Memory B cell (primary cell): ENCODE data around the gene TSPEAR.

Source experiments
- ATAC-seq: fragments of 150-1000 bp; cut with Tn5 transposase; 2 replicates; pipeline ENCODE4 v1.10.0; 2021; ENCODE audit warnings: low read depth, mild to moderate bottlenecking, moderate library complexity
- DNase-seq, 2 donors: peaks; one replicate each; pipeline ENCODE4 v3.0.0; 2022; ENCODE audit warnings: low spot score in 2 of 2
- H3K27ac Mint-ChIP-seq: one replicate; pipeline ENCODE4 v1.8.0; 2022; ENCODE audit warnings: mild to moderate bottlenecking, moderate library complexity, mixed read lengths
- H3K27me3 Mint-ChIP-seq: one replicate; pipeline ENCODE4 v1.8.0; 2022; ENCODE audit warnings: mixed read lengths
- H3K36me3 Mint-ChIP-seq: one replicate; pipeline ENCODE4 v1.8.0; 2022; ENCODE audit warnings: mild to moderate bottlenecking, mixed read lengths
- H3K4me1 Mint-ChIP-seq: one replicate; pipeline ENCODE4 v1.8.0; 2022; ENCODE audit warnings: mixed read lengths
- H3K4me3 Mint-ChIP-seq: one replicate; pipeline ENCODE4 v1.8.0; 2022; ENCODE audit warnings: mild to moderate bottlenecking, moderate library complexity, mixed read lengths
- H3K9me3 Mint-ChIP-seq: one replicate; pipeline ENCODE4 v1.8.0; 2022; ENCODE audit warnings: mixed read lengths

The TSPEAR gene

DNA sequence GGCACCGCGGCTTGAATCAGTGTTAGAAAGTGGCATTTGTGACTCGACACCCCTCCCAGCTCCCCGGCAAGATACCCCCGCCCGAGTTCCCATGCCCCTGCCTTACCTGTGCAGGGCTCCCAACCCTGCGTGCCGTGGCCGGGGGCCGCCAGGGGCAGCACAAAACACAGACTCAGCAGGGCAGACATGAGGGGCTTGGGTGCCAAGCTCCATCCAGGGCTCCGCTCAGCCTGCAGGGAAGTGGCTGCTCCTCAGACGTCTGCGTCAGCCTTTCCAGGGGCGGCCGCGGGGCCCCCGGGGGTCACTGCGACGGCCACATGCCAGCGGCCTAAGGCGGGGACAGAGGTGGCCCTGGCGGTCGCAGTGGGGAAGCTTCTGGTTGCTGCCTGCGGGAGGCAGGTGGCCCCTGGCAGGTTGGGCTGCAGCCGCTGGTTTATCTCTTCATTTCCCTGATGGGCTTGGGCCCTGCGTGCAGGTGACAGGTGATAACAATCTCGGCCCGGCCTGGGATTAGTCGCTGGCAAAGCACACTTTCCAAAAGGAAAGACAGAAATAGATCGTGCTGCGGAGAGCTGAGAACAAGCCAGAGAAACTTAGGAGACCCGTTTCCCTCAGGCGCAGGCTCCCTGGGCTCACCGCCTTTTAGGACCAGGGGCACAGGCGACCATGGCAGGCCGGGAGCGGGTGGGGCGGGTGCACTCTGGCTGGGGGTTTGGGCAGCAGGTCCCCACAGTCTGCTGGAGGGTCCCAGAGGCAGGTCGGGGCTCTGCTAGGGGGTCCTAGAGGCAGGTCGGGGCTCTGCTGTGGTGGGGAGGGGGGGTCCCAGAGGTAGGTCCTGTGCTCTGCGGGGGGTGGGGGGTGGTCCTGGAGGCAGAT, at the start of gene TSPEAR:
Gene TSPEAR, minus strand, starts transcription at position 246 of the 876 bp plus-strand sequence. Its CDS starts 58 bp downstream, at position 188.
- H3K36me3 Mint-ChIP-seq: peaks cover 1% of the 10 kb centered on the region
- peaks cover 1% of the 10 kb centered on the region for H3K9me3 Mint-ChIP-seq
- no peak for DNase-seq
- no peak for ATAC-seq
- H3K27ac Mint-ChIP-seq: no peak within 1 kb of the TSS
- H3K4me3 Mint-ChIP-seq: no peak within 1 kb of the TSS
- H3K4me1 Mint-ChIP-seq: no peaks in the 10 kb centered on the region
- peaks cover 27% of the 10 kb centered on the region for H3K27me3 Mint-ChIP-seq

- ATAC-seq: no peak
- no peaks in the 10 kb centered on the region for H3K27me3 Mint-ChIP-seq
- no peak for DNase-seq
- H3K36me3 Mint-ChIP-seq: no peaks in the 10 kb centered on the region
- H3K4me1 Mint-ChIP-seq: peaks cover 5% of the 10 kb centered on the region
- H3K4me3 Mint-ChIP-seq: no peak overlapping the region
- H3K27ac Mint-ChIP-seq: no peak overlapping the region
- H3K9me3 Mint-ChIP-seq: no peaks in the 10 kb centered on the region
These were observed 49.0 kb upstream of the TSPEAR start for GRCh38 chr21:44760376-44760775.

- no peak for DNase-seq
- Mint-ChIP-seq H3K36me3 (no peaks in the 10 kb centered on the region), H3K4me3 (no peak overlapping the region), H3K27ac (no peak overlapping the region), H3K4me1 (peaks cover 10% of the 10 kb centered on the region), H3K27me3 (no peaks in the 10 kb centered on the region), H3K9me3 (no peaks in the 10 kb centered on the region)
- ATAC-seq: no peak
These were observed 48.4 kb upstream of the TSPEAR start for GRCh38 chr21:44759628-44760285.

DNA sequence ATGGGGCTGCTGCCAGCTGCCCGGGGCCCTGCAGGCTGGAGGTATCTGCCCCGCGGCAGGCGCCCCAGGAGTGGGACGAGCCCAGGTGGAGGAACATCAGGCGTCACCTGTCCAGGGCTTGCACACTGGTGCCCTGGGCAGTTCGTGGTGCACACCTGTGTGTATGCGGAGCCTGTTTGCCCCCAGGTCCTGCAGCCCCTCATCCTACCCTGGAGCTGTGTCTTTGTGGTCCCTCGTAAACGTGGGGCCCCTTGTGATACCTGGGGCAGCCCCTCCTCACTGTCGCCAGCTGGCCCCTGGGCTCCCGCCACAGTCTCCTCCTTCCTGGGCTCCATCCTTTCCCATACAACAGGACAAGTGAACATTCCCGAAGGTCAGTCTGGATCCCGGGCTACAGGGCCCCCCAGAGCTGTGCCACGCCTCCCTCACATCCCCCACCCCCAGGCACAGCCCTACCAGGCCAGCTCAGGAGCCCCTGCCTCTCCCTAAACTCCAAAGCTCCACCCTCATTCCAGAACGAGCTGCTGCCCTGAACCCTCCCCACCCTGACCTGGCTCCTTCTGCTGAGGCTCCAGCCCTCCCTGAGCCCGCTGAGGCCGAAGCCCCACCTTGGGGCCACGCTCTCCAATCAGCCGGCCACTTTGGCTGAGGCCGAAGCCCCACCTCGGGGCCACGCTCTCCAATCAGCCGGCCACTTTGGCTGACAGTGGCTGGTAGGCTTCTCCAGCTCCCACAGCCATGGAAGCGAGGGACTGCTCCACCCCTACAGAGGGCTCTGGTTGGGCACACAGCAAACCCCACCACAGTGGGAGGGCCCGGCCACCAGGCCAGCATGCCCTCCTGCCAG, 47.6 kb upstream of the TSPEAR start:
- no peak for DNase-seq
- H3K4me1 Mint-ChIP-seq: peaks cover 10% of the 10 kb centered on the region
- no peaks in the 10 kb centered on the region for H3K27me3 Mint-ChIP-seq
- no peaks in the 10 kb centered on the region for H3K36me3 Mint-ChIP-seq
- no peak for ATAC-seq
- H3K27ac Mint-ChIP-seq: no peak overlapping the region
- H3K4me3 Mint-ChIP-seq: no peak overlapping the region
- no peaks in the 10 kb centered on the region for H3K9me3 Mint-ChIP-seq

DNA sequence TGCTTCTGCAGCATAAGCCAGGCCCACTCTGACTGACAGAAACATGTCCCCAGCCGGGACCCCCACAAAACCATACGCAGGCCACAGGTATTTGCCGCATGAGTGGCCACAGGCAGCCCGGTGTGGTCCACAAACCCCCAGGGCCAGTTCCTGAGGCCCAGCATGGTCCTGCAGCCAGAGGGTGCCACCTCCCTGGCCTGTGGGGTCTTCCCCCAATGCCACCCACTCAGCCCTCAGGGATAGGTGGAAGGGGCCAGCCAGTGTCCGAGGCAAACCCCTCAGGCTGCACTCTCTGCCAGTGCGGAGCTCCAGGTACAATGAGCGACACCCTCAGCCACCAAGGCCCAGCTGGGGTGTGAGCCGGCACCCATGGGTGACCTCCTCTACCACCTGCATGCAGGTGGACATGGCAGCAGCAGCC, 46.8 kb upstream of the TSPEAR start:
- Mint-ChIP-seq H3K27ac (no peak overlapping the region), H3K4me1 (peaks cover 10% of the 10 kb centered on the region), H3K36me3 (no peaks in the 10 kb centered on the region), H3K27me3 (no peaks in the 10 kb centered on the region), H3K4me3 (no peak overlapping the region), H3K9me3 (no peaks in the 10 kb centered on the region)
- no peak for DNase-seq
- ATAC-seq: no peak

DNA sequence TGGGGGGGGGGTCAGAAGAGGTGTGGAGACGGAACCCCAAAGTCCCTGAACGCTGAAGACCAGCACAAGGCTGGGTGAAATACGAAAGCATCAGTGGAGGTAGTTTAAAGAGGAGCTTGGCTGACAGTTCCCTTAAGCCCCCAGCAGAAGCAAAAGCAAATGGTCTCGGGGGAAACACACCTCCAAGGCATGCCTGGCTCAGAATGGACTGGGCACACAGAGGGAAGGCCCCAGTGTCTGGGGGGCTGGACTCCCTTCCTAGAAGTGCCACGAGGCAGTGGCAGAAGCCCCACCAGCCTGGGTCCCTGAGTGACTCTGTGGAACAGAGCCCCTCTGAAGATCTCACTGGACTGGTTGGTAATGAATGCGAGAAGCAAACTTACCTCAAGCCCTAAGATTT, 46.4 kb upstream of the TSPEAR start:
- no peak overlapping the region for H3K27ac Mint-ChIP-seq
- H3K9me3 Mint-ChIP-seq: no peaks in the 10 kb centered on the region
- H3K4me3 Mint-ChIP-seq: no peak overlapping the region
- H3K36me3 Mint-ChIP-seq: no peaks in the 10 kb centered on the region
- no peaks in the 10 kb centered on the region for H3K27me3 Mint-ChIP-seq
- no peak for ATAC-seq
- no peak for DNase-seq
- peaks cover 10% of the 10 kb centered on the region for H3K4me1 Mint-ChIP-seq

DNA sequence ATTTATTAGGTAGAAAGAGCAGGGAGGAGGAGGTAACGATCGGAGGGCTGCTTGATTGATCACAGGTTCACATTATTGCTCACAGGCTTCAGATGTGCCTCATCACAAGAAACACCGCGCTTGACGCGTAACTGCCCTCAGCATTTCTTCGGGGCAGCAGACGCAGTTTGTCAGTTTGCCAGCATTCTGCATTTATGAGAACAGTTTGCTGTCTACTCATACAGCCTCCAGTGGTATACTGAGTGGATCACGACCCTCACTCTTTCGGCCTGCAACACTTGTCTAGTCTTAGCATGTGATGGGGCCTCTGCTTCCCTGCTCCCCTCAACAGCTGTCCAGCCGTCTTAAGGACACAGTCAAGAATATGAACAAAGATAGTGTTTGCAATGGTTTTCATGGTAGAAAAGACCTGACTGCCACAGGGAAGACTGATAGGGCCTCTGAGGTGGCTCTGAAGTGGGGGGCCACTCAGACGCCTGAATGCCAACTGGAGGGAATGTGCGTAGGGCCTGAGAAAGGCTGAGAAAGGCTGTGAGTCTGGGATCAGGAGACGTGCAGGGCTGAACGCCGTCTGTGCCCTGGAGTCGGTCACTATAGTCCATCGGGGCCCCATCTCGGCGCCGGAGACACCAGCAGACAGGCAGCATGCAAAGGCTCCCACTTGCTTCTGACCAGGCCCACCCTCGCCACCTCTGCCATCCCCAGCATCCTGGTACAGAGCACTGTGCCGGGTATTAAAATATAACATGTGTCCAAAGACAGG, 45.2 kb upstream of the TSPEAR start:
- ATAC-seq (no peak), DNase-seq (no peak)
- no peak overlapping the region for H3K4me3 Mint-ChIP-seq
- peaks cover 10% of the 10 kb centered on the region for H3K4me1 Mint-ChIP-seq
- H3K27me3 Mint-ChIP-seq: peaks cover 4% of the 10 kb centered on the region
- H3K36me3 Mint-ChIP-seq: no peaks in the 10 kb centered on the region
- no peaks in the 10 kb centered on the region for H3K9me3 Mint-ChIP-seq
- no peak overlapping the region for H3K27ac Mint-ChIP-seq

DNA sequence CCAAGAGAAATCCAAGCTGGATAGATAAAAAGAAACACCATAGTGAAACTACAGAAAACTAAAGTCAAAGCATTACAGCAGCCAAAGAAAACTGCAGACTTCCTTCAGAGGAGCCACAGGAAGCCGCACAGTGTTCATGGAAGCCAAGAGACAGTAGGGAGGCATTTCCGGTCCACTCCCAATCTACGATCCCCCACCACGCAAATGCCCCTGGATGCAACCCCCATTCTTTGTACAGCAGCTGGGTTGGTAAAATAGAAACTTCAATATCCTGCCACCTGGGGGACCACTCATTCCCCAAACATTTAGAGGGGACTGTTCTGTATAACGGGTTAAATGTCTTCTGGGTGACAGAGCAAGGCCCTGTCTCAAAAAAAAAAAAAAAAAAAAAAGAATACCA, 43.9 kb upstream of the TSPEAR start:
- Mint-ChIP-seq H3K36me3 (no peaks in the 10 kb centered on the region), H3K4me1 (peaks cover 6% of the 10 kb centered on the region), H3K9me3 (no peaks in the 10 kb centered on the region), H3K27me3 (peaks cover 10% of the 10 kb centered on the region), H3K4me3 (no peak overlapping the region), H3K27ac (no peak overlapping the region)
- DNase-seq (no peak), ATAC-seq (no peak)

DNA sequence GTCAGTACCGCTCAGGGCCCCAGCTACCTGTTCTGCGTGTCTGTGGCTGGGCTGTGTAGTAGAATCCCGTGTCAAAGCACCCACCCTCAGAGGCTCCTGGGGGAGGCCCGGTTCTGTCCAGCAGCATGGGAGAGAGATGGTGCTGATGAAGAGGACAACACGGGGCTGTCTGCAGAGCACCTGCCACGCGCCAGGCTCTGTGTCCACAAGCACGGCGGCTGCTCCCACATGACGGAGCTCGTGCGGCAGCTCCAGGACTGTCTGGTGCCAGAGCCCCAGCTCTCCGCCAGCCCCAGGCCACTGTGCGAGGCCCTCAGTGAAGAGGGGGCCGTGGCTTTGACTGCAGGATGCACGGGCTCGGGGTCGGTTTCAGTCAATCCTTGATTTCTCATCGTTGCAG, 42.0 kb upstream of the TSPEAR start:
- DNase-seq: no peak
- Mint-ChIP-seq H3K27me3 (peaks cover 15% of the 10 kb centered on the region), H3K4me3 (no peak overlapping the region), H3K27ac (no peak overlapping the region), H3K36me3 (no peaks in the 10 kb centered on the region), H3K4me1 (peaks cover 6% of the 10 kb centered on the region), H3K9me3 (no peaks in the 10 kb centered on the region)
- ATAC-seq: no peak

DNA sequence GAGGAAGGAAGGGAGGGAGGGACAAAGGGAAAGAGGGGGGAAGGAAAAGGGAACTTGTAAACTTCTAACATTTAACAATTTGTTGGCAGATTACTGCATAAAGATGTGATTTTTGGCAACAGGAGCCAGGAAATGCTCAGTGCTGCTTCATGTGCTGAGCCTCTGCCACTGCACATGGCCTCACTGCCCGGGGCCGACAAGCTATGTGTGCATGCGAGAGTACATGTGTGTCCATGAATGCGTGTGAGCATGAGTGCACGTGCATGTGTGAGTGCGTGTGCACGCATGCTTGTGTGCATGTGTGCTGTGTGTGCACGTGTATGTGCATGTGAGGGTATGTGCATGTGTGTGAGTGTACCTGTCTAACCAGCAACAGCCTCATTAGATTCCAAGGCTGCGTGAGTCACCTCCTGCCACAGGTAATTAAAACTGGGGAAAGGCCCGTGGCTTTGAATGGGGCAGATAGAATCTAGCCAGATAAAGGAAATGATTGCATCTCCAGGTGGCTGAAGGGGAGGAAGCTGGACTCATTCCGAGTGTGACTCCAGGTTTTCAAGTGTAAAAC, 41.4 kb upstream of the TSPEAR start:
- Mint-ChIP-seq H3K4me3 (no peak overlapping the region), H3K4me1 (peaks cover 6% of the 10 kb centered on the region), H3K27me3 (peaks cover 16% of the 10 kb centered on the region), H3K36me3 (no peaks in the 10 kb centered on the region), H3K27ac (no peak overlapping the region), H3K9me3 (no peaks in the 10 kb centered on the region)
- ATAC-seq: no peak
- no peak for DNase-seq

DNA sequence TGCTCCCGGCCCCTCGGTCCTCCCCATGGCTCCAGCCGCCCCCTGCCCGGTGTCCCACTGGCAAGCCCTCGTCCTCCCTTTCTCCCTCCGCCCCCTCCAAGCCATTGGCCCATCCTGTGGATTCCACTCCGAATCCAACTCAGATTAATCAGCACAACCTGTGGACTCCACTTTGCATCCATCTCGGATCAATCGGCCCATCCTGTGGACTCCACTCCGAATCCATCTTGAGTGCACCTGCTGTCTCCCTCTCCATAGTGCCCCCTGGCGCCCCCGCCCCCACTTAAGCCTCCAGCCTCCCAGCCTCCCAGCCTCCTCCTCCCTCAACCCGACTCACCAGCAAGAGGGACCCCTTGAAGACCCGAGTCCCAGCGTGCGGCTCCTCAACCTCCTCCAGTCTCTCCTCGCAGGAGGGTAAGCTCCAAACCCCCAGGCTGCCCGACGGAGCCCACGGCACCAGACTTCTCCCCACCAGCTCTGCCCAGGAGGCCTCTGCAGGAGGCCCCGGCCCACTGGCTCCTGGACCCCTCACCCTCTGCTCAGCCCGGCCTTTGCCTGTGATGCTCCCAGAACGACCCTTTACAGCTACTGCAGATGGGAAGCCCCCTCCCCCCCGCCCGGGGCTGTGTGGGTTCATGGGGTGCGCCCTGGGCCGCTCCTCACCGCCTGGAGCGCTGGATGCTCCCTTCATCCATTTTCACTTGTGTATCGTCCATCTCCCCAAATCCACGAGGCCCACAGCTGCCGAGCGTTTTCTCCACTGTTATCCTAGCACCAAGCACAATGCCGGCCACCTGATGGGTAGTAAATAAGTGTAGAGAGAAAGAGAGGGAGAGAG, 40.6 kb upstream of the TSPEAR start:
- H3K36me3 Mint-ChIP-seq: no peaks in the 10 kb centered on the region
- no peak for DNase-seq
- no peak overlapping the region for H3K4me3 Mint-ChIP-seq
- peaks cover 19% of the 10 kb centered on the region for H3K27me3 Mint-ChIP-seq
- peaks cover 6% of the 10 kb centered on the region for H3K4me1 Mint-ChIP-seq
- H3K9me3 Mint-ChIP-seq: no peaks in the 10 kb centered on the region
- H3K27ac Mint-ChIP-seq: no peak overlapping the region
- no peak for ATAC-seq

DNA sequence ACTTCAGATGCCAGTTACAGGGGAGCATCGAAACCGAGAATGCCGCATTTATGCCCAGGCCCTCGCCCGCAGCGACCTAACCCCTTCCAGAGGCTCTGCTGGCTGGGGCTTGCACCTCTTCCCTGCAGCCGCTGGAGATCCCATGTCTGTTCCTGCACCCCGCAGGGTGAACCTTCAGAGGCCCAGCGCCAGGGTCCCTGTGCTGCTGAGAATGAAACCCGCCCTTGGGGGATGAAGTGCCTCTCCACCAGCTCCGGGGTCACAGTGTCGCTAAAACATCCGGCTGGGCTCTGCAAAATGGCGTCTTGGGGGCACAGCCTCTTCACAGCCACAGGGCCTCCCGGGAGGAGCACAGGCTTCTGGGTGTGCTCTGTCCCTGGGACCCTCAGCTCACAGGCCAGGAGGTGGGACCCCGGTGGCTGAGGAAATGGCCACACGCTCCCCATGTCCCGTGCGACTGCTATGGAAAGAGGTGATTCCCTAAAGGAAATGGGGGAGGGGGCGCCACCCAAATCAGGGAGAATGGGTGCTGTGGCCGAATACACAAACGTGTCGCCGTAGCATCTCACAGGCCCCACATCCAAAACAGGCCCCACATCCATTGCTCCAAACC, 39.9 kb upstream of the TSPEAR start:
- no peak for DNase-seq
- H3K9me3 Mint-ChIP-seq: no peaks in the 10 kb centered on the region
- ATAC-seq: no peak
- H3K27me3 Mint-ChIP-seq: peaks cover 19% of the 10 kb centered on the region
- H3K36me3 Mint-ChIP-seq: no peaks in the 10 kb centered on the region
- no peak overlapping the region for H3K4me3 Mint-ChIP-seq
- peaks cover 6% of the 10 kb centered on the region for H3K4me1 Mint-ChIP-seq
- H3K27ac Mint-ChIP-seq: no peak overlapping the region
